ENCODE measurements around the gene CDH22.

CDH22 gene

DNA sequence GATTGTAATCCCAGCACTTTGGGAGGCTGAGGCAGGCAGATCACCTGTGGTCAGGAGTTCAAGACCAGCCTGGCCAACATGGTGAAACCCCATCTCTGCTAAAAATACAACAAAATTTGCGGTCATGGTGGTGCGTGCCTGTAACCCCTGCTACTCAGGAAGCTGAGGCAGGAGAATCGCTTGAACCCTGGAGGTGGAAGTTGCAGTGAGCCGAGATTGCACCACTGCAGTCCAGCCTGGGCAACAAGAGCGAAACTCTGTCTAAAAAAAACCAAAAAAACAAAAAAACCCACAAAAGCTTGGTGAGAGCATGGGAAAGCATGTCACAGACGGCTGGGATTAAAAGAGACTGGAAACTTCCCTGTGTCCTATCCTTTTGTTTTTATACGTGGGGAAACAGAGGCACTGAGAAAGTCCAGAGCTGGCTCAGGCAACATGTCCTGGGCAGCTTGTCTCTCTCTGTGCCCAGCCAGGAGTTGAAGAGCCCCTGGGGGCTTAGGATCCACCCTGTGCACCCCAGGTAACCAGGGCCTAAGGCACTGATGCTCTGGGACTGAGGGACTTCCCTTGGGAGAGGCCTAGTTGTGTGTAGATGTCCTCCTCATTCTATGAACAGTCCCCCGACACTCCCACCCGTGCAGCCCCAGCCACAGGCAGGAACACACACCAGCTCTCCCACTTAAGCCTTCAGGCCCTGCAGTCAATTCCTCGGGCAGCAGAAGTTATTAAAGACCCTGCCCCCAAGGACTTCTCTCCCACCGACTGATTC lies 174.2 kb downstream of the CDH22 start:
- DNase-seq = no peak

DNA sequence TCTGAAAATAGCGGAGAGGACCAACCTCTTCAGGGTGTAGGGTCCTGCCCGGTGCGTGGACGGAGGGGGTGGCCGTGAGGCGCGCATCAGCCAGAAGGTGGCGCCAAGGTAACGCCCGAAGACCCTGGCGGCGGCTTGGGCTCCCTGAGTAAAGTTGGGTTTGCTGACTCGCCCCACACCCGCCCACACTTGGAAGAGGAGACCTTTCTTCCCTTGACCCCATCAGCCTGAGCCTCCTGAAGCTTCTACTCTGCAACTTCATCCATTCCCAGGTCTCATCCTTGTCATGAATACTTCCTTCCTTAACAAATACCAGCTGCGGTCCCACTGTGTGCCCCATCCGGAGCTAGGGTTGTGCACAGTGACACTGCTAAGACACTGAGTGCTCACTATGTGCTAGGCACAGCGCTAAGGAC lies 175.6 kb downstream of the CDH22 start:
- peak; percentile 26 for DNase-seq

DNA sequence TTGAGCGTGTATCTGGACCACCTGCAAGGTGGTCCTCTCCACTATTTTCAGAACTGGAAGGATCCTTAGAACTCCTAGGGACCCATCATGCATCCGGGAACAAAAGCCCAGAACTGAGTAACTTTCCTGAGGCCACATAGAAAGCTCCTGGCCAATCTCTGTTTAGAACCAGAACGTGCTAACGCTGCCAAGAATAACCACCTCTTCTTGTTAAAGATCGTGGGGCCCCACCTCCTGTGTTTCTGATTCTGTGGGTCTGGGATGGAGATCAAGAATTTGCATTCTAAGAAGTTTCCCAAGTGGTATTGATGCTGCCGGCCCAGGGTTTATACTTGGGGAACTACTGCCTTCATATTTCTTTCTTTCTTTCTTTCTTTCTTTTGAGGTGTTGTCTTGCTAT lies 176.9 kb downstream of the CDH22 start:
- DNase-seq = no peak

DNA sequence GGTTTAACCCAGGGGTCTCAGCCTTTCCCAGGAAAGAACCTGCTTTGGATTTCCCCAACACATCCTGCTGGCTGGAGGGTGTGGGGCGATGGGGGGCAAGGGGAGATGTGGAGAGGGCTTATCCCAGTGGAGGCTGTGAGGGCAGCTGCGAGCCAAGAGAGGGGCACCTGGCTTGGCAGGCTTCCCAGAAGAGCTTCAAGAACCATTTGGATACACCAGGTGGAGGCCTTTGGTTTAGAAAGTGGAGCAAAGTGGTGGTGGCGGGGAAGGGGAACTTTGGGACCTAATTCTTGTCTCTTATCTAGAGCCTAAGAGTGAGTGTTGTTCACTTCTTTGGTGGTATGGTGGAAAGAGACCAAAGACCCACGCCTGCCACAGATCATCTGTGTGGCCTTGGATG lies 177.8 kb downstream of the CDH22 start:
- DNase-seq = no peak

DNA sequence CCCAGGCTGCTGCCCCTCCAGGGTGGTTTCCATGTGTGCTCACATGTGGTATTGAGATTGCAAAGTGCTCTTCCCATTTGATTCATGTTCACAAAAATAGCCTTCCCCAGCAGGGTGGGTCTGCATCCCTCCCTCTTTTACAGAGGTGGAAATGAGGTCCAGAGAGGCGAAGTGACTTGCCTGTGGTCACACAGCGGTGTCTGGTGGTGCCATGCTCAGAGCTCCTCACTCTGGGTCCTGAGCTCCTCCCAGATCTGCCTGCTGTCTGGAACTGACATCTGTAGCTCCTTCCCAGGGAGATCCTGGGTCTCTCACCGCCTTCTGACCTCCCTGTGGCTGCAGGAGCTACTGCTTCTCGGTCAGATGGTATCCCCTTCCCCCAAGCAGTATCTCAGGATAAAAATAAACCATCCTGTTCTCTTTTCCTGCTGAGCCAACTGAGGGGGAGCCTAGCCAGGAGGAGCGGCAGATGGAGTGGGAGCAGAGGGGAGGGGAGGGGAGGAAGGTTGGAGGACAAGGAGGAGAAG lies 178.3 kb downstream of the CDH22 start:
- no peak for DNase-seq

DNA sequence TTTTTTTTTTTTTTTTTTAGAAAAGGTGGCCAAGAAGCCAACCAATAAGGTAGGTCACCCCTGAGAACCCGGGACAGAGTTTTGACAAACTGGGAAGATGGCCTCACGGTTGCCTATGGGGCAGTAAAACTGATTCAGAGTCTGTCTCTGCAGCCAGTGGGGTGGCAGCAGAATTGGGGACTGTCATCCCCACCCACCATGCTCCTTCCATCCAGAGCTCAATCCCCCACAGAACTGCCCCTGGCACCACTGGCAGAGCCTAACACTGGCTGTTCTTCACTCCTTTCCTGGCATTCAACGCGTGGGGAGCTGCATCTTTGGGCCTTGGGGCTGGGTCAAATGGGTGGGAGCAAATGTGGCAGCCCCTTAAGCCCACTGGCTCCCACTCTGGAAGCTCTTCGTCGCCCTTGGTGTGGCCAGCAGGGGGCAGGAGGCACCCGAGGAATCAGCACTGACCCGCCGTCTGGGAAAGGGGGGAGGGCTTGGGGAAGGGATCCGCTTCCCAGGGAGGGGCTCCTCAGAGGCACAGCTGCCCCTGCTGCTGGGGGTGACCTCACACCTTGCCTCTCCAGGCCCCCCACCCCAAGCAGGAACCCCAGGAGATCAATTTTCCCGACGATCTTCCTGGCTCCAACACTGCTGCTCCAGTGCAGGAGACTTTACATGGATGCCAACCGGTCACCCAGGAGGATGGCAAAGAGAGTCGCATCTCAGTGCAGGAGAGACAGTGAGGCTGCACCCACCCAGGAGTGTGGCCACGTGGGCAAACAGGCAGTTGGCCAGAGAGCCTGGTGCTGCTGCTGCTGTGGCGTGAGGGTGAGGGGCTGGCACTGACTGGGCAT lies 179.8 kb downstream of the CDH22 start:
- DNase-seq = peak; percentile 32

DNA sequence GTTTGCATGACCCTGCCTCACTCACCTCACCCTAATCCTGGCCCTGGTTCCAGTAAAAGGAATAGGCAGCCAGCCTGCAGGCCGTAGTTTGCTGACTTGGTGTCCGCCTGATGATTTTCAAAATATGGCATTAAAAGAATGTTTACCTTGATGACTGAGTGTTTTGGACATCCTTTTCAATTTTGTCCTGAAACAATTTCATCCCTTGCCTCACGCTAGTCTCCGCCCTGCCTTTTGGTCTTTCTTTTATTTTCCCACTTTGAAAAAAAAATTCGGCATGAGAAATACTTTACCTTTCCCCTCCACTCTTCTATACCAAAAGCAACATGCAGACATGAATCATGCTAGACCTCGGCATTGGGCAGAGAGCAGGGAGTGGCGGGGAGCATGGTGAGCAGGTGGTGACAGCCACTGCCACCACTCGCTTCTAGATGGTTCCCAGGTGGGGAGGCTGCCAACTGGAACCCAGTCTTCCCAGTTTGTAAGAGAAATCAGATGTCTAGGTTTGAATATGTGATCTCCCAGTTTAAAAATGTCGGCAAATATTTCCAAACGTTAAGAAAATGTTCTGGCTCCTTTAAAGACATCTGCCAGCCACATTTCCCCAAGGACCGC lies 180.8 kb downstream of the CDH22 start:
- no peak for DNase-seq

DNA sequence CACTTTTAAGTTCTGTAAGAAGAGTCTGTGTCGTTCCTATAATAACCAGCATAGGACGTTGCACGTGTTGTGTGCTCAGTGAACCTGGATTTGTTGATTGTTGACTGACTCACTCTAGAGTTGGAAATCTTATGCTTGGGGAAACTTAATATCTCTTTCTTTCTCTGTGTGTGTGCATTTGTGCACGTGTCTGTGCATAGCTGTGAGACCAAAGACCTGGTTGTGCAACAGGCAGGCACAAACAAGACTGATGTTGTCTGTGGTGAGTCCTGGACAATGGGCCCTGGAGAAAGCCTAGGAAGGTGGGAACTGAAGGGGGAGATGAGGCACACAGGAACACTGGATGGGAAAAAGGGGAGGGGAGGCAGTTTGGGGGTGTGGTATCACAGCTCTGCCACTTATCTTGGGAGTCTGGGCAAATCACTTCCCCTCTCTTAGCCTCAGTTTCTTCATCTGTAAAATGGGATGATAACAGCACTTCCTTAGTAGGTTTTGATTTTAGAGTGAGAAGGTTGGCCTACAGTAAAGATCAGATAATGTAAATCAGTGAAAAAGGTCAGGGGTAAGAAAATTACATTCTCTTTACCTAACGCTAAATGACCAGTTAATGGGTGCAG lies 181.8 kb downstream of the CDH22 start:
- no peak for DNase-seq
